WERI-Rb-1 (cell line): ENCODE data around the gene VGLL3.

Experiments used
- DNase-seq: peaks from one replicate; pipeline ENCODE4 v3.0.0-alpha.2; 2020
- H3K27ac ChIP-seq: fragments of 250-450 bp; sonication (Bioruptor Pico); 2 replicates; pipeline ENCODE4 v1.5.1; 2020; ENCODE audit warnings: mild to moderate bottlenecking, moderate library complexity
- H3K27me3 ChIP-seq: fragments of 250-450 bp; sonication (Bioruptor Pico); 2 replicates; pipeline ENCODE4 v1.5.1; 2021; ENCODE audit warnings: mild to moderate bottlenecking, low read depth, moderate library complexity; ENCODE audit not compliant: insufficient read depth, severe bottlenecking
- H3K36me3 ChIP-seq: fragments of 250-450 bp; sonication (Bioruptor Pico); 2 replicates; pipeline ENCODE4 v1.5.1; 2020; ENCODE audit warnings: mild to moderate bottlenecking, moderate library complexity
- H3K4me3 ChIP-seq: 2 replicates; pipeline ENCODE4 v1.5.1; 2011; ENCODE audit warnings: low read depth, mild to moderate bottlenecking, control low read depth, low read length
- H3K9me3 ChIP-seq: fragments of 250-450 bp; sonication (Bioruptor Pico); 2 replicates; pipeline ENCODE4 v1.5.1; 2021; ENCODE audit warnings: mild to moderate bottlenecking, moderate library complexity; ENCODE audit not compliant: severe bottlenecking
- TF ChIP-seq, protein P1 (sequence below): IDR thresholded peaks from 2 replicates; pipeline ENCODE4 v1.5.1; 2011; ENCODE audit warnings: low read depth, mild to moderate bottlenecking, control low read depth, inconsistent platforms, low read length

VGLL3 gene

GRCh38 chr3:86954226-86954625, 36.7 kb downstream of the VGLL3 start:
- H3K9me3 ChIP-seq = no peaks in the 10 kb centered on the region
- H3K27ac ChIP-seq = no peak overlapping the region
- no peak for DNase-seq
- H3K36me3 ChIP-seq = no peaks in the 10 kb centered on the region
- H3K4me3 ChIP-seq = no peak overlapping the region
- TF ChIP-seq, protein P1, sequence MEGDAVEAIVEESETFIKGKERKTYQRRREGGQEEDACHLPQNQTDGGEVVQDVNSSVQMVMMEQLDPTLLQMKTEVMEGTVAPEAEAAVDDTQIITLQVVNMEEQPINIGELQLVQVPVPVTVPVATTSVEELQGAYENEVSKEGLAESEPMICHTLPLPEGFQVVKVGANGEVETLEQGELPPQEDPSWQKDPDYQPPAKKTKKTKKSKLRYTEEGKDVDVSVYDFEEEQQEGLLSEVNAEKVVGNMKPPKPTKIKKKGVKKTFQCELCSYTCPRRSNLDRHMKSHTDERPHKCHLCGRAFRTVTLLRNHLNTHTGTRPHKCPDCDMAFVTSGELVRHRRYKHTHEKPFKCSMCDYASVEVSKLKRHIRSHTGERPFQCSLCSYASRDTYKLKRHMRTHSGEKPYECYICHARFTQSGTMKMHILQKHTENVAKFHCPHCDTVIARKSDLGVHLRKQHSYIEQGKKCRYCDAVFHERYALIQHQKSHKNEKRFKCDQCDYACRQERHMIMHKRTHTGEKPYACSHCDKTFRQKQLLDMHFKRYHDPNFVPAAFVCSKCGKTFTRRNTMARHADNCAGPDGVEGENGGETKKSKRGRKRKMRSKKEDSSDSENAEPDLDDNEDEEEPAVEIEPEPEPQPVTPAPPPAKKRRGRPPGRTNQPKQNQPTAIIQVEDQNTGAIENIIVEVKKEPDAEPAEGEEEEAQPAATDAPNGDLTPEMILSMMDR = no peak
- H3K27me3 ChIP-seq = no peaks in the 10 kb centered on the region

GRCh38 chr3:86951322-86951721, 39.6 kb downstream of the VGLL3 start:
- Histone ChIP-seq H3K27ac (no peak overlapping the region), H3K4me3 (no peak overlapping the region), H3K27me3 (no peaks in the 10 kb centered on the region), H3K9me3 (no peaks in the 10 kb centered on the region), H3K36me3 (no peaks in the 10 kb centered on the region)
- TF ChIP-seq, protein P1 = no peak
- DNase-seq = no peak

GRCh38 chr3:86950717-86951116, 40.2 kb downstream of the VGLL3 start:
- H3K36me3 ChIP-seq = no peaks in the 10 kb centered on the region
- no peaks in the 10 kb centered on the region for H3K9me3 ChIP-seq
- H3K4me3 ChIP-seq = no peak overlapping the region
- DNase-seq = no peak
- no peaks in the 10 kb centered on the region for H3K27me3 ChIP-seq
- TF ChIP-seq, protein P1 = no peak
- H3K27ac ChIP-seq = no peak overlapping the region

GRCh38 chr3:86949850-86950249, 41.1 kb downstream of the VGLL3 start:
- H3K9me3 ChIP-seq = no peaks in the 10 kb centered on the region
- H3K27me3 ChIP-seq = no peaks in the 10 kb centered on the region
- H3K4me3 ChIP-seq = no peak overlapping the region
- H3K27ac ChIP-seq = no peak overlapping the region
- no peak for DNase-seq
- TF ChIP-seq, protein P1 = no peak
- H3K36me3 ChIP-seq = no peaks in the 10 kb centered on the region

GRCh38 chr3:86948822-86949221, 42.1 kb downstream of the VGLL3 start:
- Histone ChIP-seq H3K9me3 (no peaks in the 10 kb centered on the region), H3K4me3 (no peak overlapping the region), H3K27me3 (no peaks in the 10 kb centered on the region), H3K36me3 (no peaks in the 10 kb centered on the region), H3K27ac (no peak overlapping the region)
- TF ChIP-seq, protein P1 = no peak
- DNase-seq = no peak

GRCh38 chr3:86942206-86942605, 48.7 kb downstream of the VGLL3 start:
- no peaks in the 10 kb centered on the region for H3K27me3 ChIP-seq
- TF ChIP-seq, protein P1 = no peak
- H3K4me3 ChIP-seq = no peak overlapping the region
- no peaks in the 10 kb centered on the region for H3K9me3 ChIP-seq
- no peaks in the 10 kb centered on the region for H3K36me3 ChIP-seq
- H3K27ac ChIP-seq = no peak overlapping the region
- DNase-seq = no peak
